GM12801 (cell line): Measurements from ENCODE around the gene PHLDB3.

Experiments used
- TF ChIP-seq, protein P1 (sequence below): IDR thresholded peaks from one replicate; pipeline ENCODE4 v1.5.1; 2011; ENCODE audit warnings: control low read depth; ENCODE audit not compliant: insufficient read length; ENCODE audit errors: extremely low read depth

Gene PHLDB3

DNA sequence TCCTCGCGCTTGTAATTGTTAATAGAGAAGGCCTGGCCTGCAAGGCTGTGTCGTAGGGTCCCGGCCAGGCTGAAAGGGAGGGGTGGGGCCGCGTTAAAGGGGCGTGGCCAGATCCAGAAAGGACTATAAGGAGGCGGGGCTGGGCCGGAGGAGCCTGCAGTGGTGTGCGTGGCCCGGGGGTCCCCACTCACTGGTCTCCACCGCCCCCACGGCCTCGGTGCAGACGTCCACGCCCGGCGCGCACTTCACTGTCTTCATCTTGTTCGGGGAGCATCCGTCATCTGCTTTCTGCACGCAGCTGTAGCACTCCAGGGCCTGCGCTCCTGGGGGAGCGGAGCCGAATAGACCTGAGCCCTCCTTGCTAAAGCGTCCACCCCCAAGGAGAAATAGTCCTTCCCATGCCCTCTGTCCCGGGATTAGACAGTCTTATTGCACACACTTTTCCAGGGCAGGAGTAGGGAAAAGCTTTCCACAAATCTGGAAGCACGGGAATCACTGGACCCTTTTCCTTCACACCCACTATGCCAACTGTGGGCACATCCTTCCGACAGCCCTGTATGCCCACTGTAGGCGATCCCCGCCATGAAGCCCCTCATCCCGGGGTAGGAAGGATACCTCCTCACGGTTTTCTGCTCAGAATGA lies 40.3 kb downstream of the PHLDB3 start:
- TF ChIP-seq, protein P1, sequence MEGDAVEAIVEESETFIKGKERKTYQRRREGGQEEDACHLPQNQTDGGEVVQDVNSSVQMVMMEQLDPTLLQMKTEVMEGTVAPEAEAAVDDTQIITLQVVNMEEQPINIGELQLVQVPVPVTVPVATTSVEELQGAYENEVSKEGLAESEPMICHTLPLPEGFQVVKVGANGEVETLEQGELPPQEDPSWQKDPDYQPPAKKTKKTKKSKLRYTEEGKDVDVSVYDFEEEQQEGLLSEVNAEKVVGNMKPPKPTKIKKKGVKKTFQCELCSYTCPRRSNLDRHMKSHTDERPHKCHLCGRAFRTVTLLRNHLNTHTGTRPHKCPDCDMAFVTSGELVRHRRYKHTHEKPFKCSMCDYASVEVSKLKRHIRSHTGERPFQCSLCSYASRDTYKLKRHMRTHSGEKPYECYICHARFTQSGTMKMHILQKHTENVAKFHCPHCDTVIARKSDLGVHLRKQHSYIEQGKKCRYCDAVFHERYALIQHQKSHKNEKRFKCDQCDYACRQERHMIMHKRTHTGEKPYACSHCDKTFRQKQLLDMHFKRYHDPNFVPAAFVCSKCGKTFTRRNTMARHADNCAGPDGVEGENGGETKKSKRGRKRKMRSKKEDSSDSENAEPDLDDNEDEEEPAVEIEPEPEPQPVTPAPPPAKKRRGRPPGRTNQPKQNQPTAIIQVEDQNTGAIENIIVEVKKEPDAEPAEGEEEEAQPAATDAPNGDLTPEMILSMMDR = no peak

DNA sequence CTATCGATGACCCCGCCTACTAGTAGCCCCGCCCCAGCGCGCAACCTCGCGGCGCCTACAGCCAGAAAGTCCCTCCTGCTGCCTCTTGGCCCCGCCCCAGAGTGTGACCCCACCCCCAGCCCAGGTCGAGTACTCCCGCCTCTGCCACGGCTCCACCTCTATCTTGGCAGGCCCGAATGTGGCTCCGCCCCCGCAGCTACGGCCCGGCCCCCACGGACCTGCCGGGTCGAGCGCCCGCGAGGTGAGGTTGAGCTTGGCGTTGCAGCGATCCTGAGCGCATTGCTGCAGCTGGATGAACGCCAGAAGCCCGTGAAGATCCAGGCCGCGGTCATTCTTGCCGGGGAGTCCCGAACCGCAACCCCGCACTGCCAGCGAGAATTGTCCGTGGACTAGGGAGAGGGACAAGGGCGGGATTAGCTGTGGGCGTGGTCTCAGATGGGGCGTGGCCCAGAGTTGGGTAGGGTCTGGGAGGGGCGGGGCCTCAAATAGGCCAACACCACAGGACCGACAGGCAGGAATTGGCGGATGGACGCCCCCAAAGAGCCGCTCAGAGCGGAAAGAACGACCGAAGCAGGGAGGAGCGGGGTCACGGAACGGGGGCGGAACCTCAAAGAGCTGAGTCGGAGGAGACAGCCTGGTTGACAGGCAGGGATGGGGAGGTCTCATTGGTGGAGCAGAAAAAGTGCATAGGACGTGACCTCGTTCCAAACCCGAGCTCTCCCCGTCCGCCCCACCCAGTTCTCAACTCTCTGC lies 41.0 kb downstream of the PHLDB3 start:
- TF ChIP-seq, protein P1 = no peak

DNA sequence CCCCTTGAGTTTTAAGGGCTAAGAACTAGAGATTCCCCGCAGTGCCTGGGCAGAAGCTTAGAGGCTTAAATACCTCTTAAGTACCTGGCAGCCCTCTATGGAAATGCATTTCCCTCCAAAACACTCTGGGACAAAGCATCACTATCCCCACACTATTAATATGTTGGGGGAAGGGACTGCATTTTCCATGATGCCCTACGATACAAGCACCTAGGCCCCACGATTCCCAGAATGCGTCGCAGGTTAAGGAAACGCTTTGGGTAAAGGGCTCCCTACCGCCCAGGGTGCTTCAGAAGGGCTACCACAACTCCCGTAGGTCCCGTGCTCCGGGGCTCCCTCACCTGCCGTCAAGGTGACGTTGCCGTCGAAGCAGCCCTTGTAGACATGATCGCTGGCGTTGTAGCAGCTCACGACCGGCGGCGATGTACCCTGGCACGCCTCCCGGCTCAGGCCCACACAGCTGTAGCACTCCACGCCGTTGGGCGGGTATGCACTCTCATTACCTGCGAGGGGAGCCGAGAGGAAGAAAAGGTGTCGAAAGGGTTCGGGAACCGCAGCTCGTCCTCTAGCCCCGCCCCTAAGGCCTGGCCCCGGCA lies 41.7 kb downstream of the PHLDB3 start:
- TF ChIP-seq, protein P1 = no peak

DNA sequence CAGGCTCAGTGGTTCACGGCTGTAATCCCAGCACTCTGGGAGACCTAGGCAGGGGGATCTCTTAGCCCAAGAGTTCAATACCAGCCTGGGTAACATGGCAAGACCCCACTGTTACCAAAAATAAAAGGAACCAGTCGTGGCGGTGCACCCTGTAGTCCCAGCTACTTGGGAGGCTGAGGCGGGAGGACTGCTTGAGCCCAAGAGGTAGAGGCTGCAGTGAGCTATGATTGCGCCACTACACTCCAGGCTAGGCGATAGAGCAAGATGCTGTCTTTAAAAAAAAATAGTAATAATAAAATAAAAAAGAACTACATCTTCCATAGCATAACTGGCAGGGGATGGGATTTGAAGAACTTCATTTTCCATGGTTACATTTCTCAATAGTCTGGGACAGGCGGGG lies 42.2 kb downstream of the PHLDB3 start:
- TF ChIP-seq, protein P1 = no peak

DNA sequence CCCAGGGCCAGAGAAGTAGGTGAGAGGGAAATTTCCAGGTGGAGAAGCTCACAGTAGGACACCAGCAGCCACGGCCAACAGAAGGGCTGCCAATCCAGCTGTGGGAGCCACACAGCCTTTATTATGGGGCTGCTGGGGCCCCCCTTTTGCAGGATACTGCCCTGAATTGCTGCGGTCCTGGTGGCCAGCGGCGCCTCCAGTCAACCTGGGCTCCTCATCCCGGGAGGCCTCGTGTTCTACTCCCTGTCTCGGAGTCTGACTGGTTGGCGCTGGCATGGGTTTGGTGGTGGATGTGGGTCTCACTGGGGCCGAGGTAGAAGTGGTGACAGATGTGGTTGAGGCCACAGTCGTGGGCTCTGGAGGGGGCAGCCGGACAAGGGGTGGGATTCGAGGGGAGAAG lies 43.2 kb downstream of the PHLDB3 start:
- TF ChIP-seq, protein P1 = no peak

DNA sequence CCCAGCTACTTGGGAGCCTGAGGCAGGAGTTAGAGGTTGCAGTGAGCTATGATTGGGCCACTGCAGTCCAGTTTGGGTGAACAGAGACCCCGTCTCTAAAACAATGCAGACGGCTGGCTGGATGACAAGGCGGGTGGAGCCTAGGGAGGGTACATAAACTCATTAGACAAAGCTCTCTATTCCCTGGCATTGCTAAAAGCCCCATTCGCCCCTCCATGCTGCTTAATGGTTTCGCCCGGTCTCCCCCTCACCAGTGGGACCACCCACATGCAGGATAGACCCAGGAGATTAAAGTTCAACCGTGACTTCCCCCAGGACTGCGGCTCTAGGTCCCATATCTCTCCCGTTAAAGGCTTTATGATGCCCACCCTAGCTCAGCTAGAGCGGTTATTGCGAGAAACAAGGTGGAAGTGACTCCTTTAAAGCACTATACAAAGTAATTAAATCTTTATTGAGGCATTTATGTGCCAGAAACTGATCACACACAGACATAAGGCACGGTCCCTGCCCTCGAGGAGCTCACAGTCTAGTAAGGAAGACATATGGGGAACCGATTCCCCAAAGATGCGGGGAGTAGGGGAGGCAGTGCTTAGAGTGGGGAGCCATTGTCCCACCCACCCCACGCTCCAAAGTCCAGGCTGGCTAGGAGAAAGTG lies 44.1 kb downstream of the PHLDB3 start:
- TF ChIP-seq, protein P1 = no peak

DNA sequence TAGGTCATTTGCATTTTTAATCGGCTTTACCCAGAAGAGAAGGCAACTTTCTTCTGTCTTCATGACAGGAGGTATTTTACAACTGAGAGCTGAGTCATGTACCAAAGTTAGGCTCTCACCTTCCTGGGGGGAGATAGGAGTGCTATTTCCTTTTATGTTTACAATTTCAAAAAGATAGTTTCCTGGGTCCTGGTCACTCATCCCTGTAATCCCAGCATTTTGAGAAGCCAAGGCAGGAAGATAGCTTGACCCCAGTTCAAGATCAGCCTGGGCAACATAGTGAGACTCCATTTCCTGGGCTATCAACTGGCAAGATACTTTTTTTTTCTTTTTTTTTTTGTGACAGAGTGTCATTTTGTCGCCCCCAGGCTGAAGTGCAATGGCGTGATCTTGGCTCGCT lies 46.7 kb downstream of the PHLDB3 start:
- TF ChIP-seq, protein P1 = no peak
